Vagina (tissue), 2 donors: ENCODE data around the gene IL10RA. TPM values are rescaled to one million over a fixed set of nuclear protein-coding genes. Genes with fewer than 3 reads are reported as not detected.
A peak's percentile ranks its signal among the peaks of the same experiment; 100 is the strongest.
"Not testable (repeated sequence)": the region's sequence is repeated elsewhere in the genome, so short reads cannot be mapped to it uniquely, and the experiment has no call there.

ENCODE experiments used
- DNase-seq, 2 donors: peaks; one replicate each; pipeline ENCODE4 v3.0.0-alpha.2; 2017; ENCODE audit errors: extremely low spot score in 2 of 2
- H3K27ac ChIP-seq: fragments of 200-600 bp; sonication (generic); one replicate; pipeline ENCODE4 v1.5.1; 2019
- H3K27me3 ChIP-seq: fragments of 200-600 bp; sonication (generic); one replicate; pipeline ENCODE4 v1.5.1; 2019
- H3K36me3 ChIP-seq, 2 donors: fragments of 200-600 bp; sonication (generic); one replicate each; pipeline ENCODE4 v1.5.1; 2017 to 2019
- H3K4me1 ChIP-seq: fragments of 200-600 bp; sonication (generic); one replicate; pipeline ENCODE4 v1.5.1; 2019
- H3K4me3 ChIP-seq, 2 donors: fragments of 200-600 bp; sonication (generic); 1 replicate in 1 of 2; 2 replicates in 1 of 2; pipeline ENCODE4 v1.5.1; 2016 to 2019
- H3K9me3 ChIP-seq: fragments of 200-600 bp; sonication (generic); one replicate; pipeline ENCODE4 v1.5.1; 2019
- POLR2A ChIP-seq, 2 donors: fragments of 450-650 bp; IDR thresholded peaks; one replicate each; pipeline ENCODE4 v1.6.1; 2017; ENCODE audit warnings: antibody characterized with exemption in 2 of 2, mild to moderate bottlenecking in 2 of 2, moderate library complexity in 2 of 2
- POLR2AphosphoS5 ChIP-seq, 2 donors: sonication (generic); formaldehyde crosslinking; IDR thresholded peaks; one replicate each; pipeline ENCODE4 v1.9.0; 2017; ENCODE audit warnings: antibody characterized with exemption in 2 of 2, mild to moderate bottlenecking in 2 of 2, low read depth in 1 of 2; ENCODE audit not compliant: insufficient read depth in 1 of 2
- intact Hi-C: fragments of 100-400 bp; cut with DNase I; formaldehyde crosslinking; loops from one replicate; pipeline ENCODE4 v1.15.1; 2023
- total RNA-seq: library from RNA; depleted of rRNA; stranded (reverse); fragments of >200 nt; gene quantifications from one replicate; pipeline ENCODE4 v1.2.3, GENCODE V29; 2016
- TF ChIP-seq, protein P1 (sequence below), 3 experiments: fragments of 450-650 bp in 2 of 3; fragments of 200-600 bp in 1 of 3; sonication (generic) in 1 of 3; IDR thresholded peaks; one replicate each; pipeline ENCODE4 v1.5.1; 2017 to 2019; ENCODE audit warnings: antibody characterized with exemption in 3 of 3, mild to moderate bottlenecking in 2 of 3, moderate library complexity in 2 of 3

The IL10RA gene
- total RNA-seq, 1 donor from 2014 or later = 29.0 TPM

DNA sequence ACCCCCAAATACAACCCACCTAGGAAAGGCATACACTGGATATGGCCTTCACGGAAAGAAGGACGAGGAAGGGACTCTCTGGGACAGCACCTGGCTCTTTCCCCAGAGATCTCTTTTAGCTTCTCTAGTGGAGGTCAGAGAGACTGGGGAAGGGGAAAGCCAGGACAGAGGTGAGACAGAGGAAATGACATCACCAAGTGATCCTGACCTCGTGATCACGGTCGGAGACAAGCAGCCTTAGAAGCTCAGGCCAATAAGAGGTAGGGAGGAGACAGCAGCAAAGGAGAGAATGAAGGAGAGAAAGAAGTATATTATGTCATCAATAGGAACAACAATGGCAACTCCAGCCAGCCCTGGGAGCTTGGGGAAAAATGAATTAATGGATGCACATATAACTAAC is 41.6 kb upstream of the IL10RA start:
- Histone ChIP-seq H3K4me1 (no peaks in the 10 kb centered on the region), H3K36me3 (no peaks in the 10 kb centered on the region), H3K4me3 (no peak overlapping the region), H3K9me3 (no peaks in the 10 kb centered on the region), H3K27me3 (no peaks in the 10 kb centered on the region), H3K27ac (no peak overlapping the region)
- intact Hi-C loops = no loop called here
- DNase-seq = peak in 1 of 2 donors; percentile 40
- TF ChIP-seq POLR2A (IDR thresholded peaks at IDR 0.05) (no peak), POLR2AphosphoS5 (IDR thresholded peaks at IDR 0.05; ENCODE audit: insufficient read depth in 1 of 2, low read depth in 1 of 2) (no peak)

DNA sequence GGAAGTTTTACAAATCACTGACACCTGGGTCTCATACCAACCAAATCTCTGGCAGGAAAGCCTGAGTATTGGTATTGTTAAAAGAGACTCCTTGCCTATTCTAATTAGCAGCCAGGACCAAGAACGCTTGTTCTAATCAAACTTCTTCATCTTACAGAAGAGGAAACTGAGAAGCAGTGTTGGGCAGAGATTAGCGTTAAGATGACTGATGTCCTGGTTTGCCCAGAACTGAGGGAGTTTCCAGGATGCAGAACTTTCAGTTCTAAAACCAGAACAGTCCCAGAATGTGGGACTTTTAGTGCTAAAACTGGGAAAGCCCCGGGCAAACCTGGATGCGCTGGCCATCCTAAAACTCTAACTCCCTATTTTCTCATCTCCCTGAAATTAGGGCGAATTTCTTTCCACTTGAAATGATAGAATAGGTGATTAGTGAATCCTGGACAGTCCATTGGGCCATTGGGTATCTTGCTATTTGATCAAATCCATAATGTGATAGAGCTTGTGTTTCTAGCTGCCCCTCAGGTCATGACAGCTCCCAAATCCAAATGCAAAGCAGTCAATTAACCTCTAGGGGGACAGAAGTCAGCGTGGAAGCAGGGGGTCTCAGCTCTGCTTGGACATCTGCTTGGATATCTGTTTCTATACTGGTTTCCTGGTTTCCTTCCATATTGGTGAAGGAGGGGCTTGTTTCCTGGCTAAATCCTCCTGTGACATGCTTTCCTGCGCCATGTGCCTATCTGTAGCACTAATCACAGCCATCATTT is 41.0 kb upstream of the IL10RA start:
- TF ChIP-seq POLR2A (IDR thresholded peaks at IDR 0.05) = no peak
- TF ChIP-seq, protein P1, sequence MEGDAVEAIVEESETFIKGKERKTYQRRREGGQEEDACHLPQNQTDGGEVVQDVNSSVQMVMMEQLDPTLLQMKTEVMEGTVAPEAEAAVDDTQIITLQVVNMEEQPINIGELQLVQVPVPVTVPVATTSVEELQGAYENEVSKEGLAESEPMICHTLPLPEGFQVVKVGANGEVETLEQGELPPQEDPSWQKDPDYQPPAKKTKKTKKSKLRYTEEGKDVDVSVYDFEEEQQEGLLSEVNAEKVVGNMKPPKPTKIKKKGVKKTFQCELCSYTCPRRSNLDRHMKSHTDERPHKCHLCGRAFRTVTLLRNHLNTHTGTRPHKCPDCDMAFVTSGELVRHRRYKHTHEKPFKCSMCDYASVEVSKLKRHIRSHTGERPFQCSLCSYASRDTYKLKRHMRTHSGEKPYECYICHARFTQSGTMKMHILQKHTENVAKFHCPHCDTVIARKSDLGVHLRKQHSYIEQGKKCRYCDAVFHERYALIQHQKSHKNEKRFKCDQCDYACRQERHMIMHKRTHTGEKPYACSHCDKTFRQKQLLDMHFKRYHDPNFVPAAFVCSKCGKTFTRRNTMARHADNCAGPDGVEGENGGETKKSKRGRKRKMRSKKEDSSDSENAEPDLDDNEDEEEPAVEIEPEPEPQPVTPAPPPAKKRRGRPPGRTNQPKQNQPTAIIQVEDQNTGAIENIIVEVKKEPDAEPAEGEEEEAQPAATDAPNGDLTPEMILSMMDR (IDR thresholded peaks at IDR 0.05) = no peak
- TF ChIP-seq POLR2AphosphoS5 (IDR thresholded peaks at IDR 0.05; ENCODE audit: insufficient read depth in 1 of 2, low read depth in 1 of 2) = no peak
- H3K27me3 ChIP-seq = no peaks in the 10 kb centered on the region
- no peak overlapping the region for H3K27ac ChIP-seq
- no peaks in the 10 kb centered on the region for H3K36me3 ChIP-seq
- intact Hi-C loops = loop anchor here (5.0 kb wide), 1 partner anchor 138 kb away; no protein-coding TSS in a partner anchor
- no peaks in the 10 kb centered on the region for H3K9me3 ChIP-seq
- no peaks in the 10 kb centered on the region for H3K4me1 ChIP-seq
- peak in 1 of 2 donors; percentile 25 for DNase-seq
- H3K4me3 ChIP-seq = no peak overlapping the region

DNA sequence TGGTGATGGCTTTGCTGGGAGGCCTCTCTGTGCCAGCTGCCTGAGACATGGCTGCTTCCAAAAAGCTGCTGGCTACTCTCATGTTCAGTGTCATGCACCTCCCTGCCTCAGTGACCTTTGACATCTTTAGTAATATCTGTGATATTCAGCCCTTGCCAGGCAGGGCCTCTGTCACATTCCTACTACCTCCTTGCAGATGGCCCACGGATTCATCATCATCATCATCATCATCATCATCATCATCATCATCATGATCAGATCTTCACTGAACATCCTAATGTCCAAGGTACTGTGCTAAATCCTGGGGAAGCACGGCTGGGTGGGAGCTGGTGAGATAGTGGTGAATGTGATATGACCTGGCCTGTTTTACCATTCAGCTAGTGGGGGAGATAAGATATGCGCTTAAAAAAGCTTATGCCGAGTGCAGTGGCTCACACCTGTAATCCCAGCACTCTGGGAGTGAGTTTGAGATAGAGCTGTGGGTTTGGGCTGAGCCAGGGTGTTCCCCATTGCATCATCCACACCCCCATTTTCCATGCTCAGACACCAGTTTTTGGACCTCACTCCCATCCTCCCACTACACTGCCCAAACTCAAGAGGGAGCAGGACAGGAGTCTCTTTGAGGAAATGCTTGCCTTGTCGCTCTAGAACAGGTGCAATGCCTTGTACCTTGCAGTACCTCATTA is 39.9 kb upstream of the IL10RA start:
- H3K9me3 ChIP-seq = no peaks in the 10 kb centered on the region
- H3K4me1 ChIP-seq = no peaks in the 10 kb centered on the region
- no peak overlapping the region for H3K4me3 ChIP-seq
- TF ChIP-seq, protein P1 (IDR thresholded peaks at IDR 0.05) = no peak
- no peak for TF ChIP-seq POLR2A (IDR thresholded peaks at IDR 0.05)
- TF ChIP-seq POLR2AphosphoS5 (IDR thresholded peaks at IDR 0.05; ENCODE audit: insufficient read depth in 1 of 2, low read depth in 1 of 2) = no peak
- no peak overlapping the region for H3K27ac ChIP-seq
- peak in 1 of 2 donors; percentile 54 for DNase-seq
- intact Hi-C loops = loop anchor here (2.0 to 5.0 kb wide), 2 partner anchors 103 to 139 kb away; no protein-coding TSS in a partner anchor
- H3K36me3 ChIP-seq = no peaks in the 10 kb centered on the region
- no peaks in the 10 kb centered on the region for H3K27me3 ChIP-seq

DNA sequence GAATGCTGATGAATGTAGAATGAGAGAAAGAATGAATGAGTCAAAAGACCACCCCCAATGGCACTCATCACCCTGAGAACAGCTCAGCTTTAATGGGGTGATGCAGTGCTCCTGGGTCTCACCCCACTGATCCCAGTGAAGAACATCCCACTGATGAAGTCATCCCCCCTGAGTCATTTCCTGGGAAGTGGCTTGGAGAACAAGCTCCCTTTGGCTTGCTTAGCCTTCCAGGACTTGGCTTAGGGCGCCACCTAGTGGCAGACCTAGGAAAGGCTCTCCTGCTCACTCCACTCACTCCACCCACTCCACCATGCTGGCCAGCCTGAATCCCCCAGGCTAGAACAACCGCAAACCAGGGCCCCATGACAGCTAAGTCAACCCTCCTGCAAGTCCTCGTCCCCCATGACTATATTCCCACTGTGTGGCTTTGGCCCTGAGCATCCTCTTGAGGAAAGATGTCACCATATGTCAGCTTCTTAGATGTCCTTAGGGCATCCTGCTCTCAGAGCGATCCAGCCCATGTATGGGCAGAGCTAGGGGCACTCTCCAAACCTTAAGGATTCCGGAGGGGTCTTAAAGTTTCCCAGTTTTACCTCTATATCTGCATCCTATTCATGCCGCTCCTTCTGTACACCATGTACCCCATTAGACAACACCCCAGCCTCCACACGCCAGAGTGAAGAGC is 39.2 kb upstream of the IL10RA start:
- H3K9me3 ChIP-seq = no peaks in the 10 kb centered on the region
- no peaks in the 10 kb centered on the region for H3K27me3 ChIP-seq
- no peak overlapping the region for H3K27ac ChIP-seq
- peak in 1 of 2 donors; percentile 91 for DNase-seq
- intact Hi-C loops = loop anchor here (2.0 to 5.0 kb wide), 2 partner anchors 104 to 140 kb away; no protein-coding TSS in a partner anchor
- no peak overlapping the region for H3K4me3 ChIP-seq
- no peaks in the 10 kb centered on the region for H3K4me1 ChIP-seq
- H3K36me3 ChIP-seq = no peaks in the 10 kb centered on the region
- TF ChIP-seq POLR2AphosphoS5 (IDR thresholded peaks at IDR 0.05; ENCODE audit: insufficient read depth in 1 of 2, low read depth in 1 of 2) (peak in 1 of 2 donors; percentile 60), POLR2A (IDR thresholded peaks at IDR 0.05) (no peak)
- TF ChIP-seq, protein P1 (IDR thresholded peaks at IDR 0.05) = peak; percentile 94 to 98 (median 95)

DNA sequence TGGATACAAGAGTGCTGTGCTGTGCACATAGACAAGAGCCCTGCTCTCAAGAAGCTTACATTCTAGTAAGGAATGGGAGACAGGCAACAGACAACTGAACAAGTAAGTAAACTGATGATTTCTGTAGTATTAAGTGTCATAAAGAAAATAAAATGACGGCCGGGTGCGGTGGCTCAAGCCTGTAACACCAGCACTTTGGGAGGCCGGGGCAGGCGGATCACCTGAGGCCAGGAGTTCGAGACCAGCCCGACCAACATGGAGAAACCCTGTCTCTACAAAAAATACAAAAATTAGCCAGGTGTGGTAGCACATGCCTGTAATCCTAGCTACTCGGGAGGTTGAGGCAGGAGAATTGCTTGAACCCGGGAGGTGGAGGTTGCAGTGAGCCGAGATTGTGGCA is 38.4 kb upstream of the IL10RA start:
- H3K36me3 ChIP-seq, H3K9me3 ChIP-seq, H3K27ac ChIP-seq, H3K4me3 ChIP-seq, H3K27me3 ChIP-seq, H3K4me1 ChIP-seq: not testable (repeated sequence)
- DNase-seq = peak in 1 of 2 donors; percentile 47
- intact Hi-C loops = loop anchor here (2.0 to 5.0 kb wide), 2 partner anchors 105 to 140 kb away; no protein-coding TSS in a partner anchor

DNA sequence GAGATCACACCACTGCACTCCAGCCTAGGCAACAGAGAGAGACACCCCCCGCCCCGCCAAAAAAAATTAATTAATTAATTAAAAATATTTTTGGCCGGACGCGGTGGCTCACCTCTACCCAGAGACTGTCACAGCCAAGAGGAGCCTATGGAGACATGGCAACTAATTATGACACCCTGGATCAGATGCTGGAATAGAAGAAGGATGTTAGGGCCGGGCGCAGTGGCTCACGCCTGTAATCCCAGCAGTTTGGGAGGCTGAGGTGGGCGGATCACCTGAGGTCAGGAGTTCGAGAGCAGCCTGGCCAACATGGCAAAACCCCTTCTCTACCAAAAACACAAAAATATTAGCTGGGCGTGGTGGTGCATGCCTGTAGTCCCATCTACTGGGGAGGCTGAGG is 37.7 kb upstream of the IL10RA start:
- intact Hi-C loops = loop anchor here (5.0 kb wide), 1 partner anchor 141 kb away; no protein-coding TSS in a partner anchor

More for the DNA sequence above, 37.7 kb upstream of the IL10RA start:
- H3K4me3 ChIP-seq, H3K27ac ChIP-seq, H3K4me1 ChIP-seq, H3K27me3 ChIP-seq, DNase-seq, H3K9me3 ChIP-seq, H3K36me3 ChIP-seq: not testable (repeated sequence)
